ENCODE results near the gene GLI2. TPM values are rescaled to one million over a fixed set of nuclear protein-coding genes. Genes with fewer than 3 reads are reported as not detected.

The GLI2 gene
- total and polyA plus RNA-seq, 2 of the 13 experiments (the other 11 are each of a cell fraction or from before 2014, with no cell fraction given) = not detected

- TF ChIP-seq CCAR2 (optimal IDR thresholded peaks at IDR 0.05; ENCODE audit: low read depth, low read length) (no peak), BCL6 (CRISPR knock-in tag; IDR thresholded peaks at IDR 0.05) (peak; percentile 23; the same call in 1 of the 2 replicates), TSC22D2 (CRISPR knock-in tag; IDR thresholded peaks at IDR 0.05; ENCODE audit: borderline replicate concordance) (no peak), GABPB1 (CRISPR knock-in tag; IDR thresholded peaks at IDR 0.05) (peak; percentile 17; the same call in 1 of the 2 replicates), ZNF607 (CRISPR knock-in tag; IDR thresholded peaks at IDR 0.05; ENCODE audit: borderline replicate concordance) (no peak), ZNF597 (CRISPR knock-in tag; IDR thresholded peaks at IDR 0.05) (no peak), ZFX (CRISPR knock-in tag; IDR thresholded peaks at IDR 0.05; ENCODE audit: low read depth) (no peak), HNRNPLL (IDR thresholded peaks at IDR 0.05; ENCODE audit: low read depth, low read length, poor library complexity, severe bottlenecking) (peak; percentile 53), ELF4 (CRISPR knock-in tag; IDR thresholded peaks at IDR 0.05; ENCODE audit: borderline replicate concordance) (no peak), SOX6 (IDR thresholded peaks at IDR 0.05) (no peak), SOX6 (CRISPR knock-in tag; IDR thresholded peaks at IDR 0.05) (peak; percentile 47), STAG1 (CRISPR knock-in tag; IDR thresholded peaks at IDR 0.05) (no peak)
- TF ChIP-seq, protein P1, sequence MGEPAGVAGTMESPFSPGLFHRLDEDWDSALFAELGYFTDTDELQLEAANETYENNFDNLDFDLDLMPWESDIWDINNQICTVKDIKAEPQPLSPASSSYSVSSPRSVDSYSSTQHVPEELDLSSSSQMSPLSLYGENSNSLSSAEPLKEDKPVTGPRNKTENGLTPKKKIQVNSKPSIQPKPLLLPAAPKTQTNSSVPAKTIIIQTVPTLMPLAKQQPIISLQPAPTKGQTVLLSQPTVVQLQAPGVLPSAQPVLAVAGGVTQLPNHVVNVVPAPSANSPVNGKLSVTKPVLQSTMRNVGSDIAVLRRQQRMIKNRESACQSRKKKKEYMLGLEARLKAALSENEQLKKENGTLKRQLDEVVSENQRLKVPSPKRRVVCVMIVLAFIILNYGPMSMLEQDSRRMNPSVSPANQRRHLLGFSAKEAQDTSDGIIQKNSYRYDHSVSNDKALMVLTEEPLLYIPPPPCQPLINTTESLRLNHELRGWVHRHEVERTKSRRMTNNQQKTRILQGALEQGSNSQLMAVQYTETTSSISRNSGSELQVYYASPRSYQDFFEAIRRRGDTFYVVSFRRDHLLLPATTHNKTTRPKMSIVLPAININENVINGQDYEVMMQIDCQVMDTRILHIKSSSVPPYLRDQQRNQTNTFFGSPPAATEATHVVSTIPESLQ (CRISPR knock-in tag; conservative IDR thresholded peaks at IDR 0.05) = no peak
- TF ChIP-seq, protein P2, sequence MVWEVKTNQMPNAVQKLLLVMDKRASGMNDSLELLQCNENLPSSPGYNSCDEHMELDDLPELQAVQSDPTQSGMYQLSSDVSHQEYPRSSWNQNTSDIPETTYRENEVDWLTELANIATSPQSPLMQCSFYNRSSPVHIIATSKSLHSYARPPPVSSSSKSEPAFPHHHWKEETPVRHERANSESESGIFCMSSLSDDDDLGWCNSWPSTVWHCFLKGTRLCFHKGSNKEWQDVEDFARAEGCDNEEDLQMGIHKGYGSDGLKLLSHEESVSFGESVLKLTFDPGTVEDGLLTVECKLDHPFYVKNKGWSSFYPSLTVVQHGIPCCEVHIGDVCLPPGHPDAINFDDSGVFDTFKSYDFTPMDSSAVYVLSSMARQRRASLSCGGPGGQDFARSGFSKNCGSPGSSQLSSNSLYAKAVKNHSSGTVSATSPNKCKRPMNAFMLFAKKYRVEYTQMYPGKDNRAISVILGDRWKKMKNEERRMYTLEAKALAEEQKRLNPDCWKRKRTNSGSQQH (CRISPR knock-in tag; IDR thresholded peaks at IDR 0.05; ENCODE audit: low read depth) = no peak
- TF ChIP-seq, protein P3, sequence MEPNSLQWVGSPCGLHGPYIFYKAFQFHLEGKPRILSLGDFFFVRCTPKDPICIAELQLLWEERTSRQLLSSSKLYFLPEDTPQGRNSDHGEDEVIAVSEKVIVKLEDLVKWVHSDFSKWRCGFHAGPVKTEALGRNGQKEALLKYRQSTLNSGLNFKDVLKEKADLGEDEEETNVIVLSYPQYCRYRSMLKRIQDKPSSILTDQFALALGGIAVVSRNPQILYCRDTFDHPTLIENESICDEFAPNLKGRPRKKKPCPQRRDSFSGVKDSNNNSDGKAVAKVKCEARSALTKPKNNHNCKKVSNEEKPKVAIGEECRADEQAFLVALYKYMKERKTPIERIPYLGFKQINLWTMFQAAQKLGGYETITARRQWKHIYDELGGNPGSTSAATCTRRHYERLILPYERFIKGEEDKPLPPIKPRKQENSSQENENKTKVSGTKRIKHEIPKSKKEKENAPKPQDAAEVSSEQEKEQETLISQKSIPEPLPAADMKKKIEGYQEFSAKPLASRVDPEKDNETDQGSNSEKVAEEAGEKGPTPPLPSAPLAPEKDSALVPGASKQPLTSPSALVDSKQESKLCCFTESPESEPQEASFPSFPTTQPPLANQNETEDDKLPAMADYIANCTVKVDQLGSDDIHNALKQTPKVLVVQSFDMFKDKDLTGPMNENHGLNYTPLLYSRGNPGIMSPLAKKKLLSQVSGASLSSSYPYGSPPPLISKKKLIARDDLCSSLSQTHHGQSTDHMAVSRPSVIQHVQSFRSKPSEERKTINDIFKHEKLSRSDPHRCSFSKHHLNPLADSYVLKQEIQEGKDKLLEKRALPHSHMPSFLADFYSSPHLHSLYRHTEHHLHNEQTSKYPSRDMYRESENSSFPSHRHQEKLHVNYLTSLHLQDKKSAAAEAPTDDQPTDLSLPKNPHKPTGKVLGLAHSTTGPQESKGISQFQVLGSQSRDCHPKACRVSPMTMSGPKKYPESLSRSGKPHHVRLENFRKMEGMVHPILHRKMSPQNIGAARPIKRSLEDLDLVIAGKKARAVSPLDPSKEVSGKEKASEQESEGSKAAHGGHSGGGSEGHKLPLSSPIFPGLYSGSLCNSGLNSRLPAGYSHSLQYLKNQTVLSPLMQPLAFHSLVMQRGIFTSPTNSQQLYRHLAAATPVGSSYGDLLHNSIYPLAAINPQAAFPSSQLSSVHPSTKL (CRISPR knock-in tag; IDR thresholded peaks at IDR 0.05) = peak; percentile 6; the same call in 1 of the 2 replicates
Observed at GRCh38 chr2:120741571-120742561, 6.2 kb downstream of the GLI2 start (continued).
